Measurements from ENCODE around the gene OPCML. TPM values are rescaled to one million over a fixed set of nuclear protein-coding genes. Genes with fewer than 3 reads are reported as not detected.

The OPCML gene
- total and polyA plus RNA-seq, 2 donors (not counting 1 experiment from before 2014, with no cell fraction given), result not detected

DNA sequence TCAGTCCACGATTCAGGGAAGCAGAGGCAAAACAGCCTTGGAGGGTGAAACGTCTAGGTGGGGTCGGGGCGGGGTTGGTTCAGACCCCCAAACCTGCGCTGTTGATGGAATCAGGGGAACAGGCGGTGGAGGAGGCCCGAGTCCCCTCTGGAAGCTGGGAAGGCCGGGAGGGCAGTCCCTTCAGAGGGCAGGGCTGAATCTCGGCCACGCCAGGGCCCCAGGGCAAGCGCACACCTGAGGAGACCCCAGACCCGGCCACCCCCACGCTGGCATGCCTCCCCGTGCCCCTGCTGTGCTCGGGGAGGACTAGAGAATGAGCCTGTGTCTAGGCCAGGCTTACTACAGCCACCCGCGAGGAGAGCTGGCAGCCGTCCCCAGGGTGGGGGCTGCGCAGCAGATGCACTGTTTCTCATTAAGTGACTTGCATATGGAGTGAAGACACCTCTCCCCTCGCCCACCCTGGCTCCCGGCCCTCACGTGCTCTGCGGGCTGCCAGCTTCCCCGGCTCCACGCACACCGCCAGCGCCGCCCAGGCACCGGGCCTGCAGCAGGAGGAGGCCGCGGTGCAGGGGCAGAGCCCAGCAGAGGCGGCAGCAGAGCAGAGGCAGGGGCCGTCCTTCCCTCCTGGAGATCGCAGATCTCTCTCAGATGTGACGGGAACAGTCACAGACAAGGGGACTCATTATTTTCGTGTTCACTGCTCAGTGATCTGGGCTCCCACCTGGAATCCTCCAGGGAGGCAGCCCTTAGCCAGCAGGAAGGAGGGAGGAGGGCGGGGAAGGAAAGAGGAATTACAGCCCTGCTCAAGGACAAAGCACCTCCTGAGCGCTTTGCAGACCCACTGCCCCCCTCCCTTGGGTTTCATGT is 47.1 kb upstream of the OPCML start:
- CTCF ChIA-PET, result interaction anchor here (0.6 kb wide), 1 partner anchor 23 kb away, joined by 3 read pairs; no protein-coding TSS in a partner anchor
- POLR2A ChIA-PET, result no interaction called here

DNA sequence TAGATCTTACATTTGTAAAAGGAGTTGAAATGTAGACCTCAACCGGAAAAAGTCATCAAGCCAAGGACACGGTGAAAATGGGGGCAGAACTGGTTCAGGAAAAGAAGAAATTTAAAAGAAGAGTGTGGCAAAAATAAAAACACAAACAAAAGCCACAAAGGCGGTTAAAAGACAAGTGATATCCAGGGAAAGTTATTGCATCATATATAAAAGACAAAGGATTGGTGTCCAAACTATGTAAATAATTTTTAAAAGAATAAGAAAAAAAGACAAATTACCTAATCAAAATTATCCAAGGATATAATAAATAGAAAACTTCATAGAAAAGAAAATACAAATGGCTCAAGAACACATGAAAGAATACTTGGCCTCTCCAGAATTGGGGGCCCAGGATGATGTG is 45.1 kb upstream of the OPCML start:
- no CpG with 5 or more reads among the region's 3 CpGs for WGBS (ENCODE audit: insufficient coverage)
- ATAC-seq (ENCODE audit: low read depth), result no peak
- CTCF ChIA-PET, result interaction anchor here (0.6 kb wide), 1 partner anchor 590 kb away, joined by 3 read pairs; no protein-coding TSS in a partner anchor
- TF ChIP-seq, protein P1, sequence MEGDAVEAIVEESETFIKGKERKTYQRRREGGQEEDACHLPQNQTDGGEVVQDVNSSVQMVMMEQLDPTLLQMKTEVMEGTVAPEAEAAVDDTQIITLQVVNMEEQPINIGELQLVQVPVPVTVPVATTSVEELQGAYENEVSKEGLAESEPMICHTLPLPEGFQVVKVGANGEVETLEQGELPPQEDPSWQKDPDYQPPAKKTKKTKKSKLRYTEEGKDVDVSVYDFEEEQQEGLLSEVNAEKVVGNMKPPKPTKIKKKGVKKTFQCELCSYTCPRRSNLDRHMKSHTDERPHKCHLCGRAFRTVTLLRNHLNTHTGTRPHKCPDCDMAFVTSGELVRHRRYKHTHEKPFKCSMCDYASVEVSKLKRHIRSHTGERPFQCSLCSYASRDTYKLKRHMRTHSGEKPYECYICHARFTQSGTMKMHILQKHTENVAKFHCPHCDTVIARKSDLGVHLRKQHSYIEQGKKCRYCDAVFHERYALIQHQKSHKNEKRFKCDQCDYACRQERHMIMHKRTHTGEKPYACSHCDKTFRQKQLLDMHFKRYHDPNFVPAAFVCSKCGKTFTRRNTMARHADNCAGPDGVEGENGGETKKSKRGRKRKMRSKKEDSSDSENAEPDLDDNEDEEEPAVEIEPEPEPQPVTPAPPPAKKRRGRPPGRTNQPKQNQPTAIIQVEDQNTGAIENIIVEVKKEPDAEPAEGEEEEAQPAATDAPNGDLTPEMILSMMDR (IDR thresholded peaks at IDR 0.05), result no peak
- TF ChIP-seq EZH2 (IDR thresholded peaks at IDR 0.05; ENCODE audit: borderline replicate concordance, insufficient read depth, low read depth, low read length, poor library complexity, severe bottlenecking), result no peak
- no peak overlapping the region for H2AFZ ChIP-seq (ENCODE audit: insufficient read depth, low read depth, low read length, poor library complexity, severe bottlenecking)
- H3K4me1 ChIP-seq (ENCODE audit: control insufficient read depth in 2 of 2, insufficient read depth in 2 of 2, low read length in 2 of 2), result no peaks in the 10 kb centered on the region
- no peak overlapping the region for H3K4me3 ChIP-seq (ENCODE audit: control extremely low read depth in 1 of 5, extremely low read depth in 1 of 5, insufficient read depth in 1 of 5, low read depth in 2 of 5, low read length in 4 of 5)
- H3K9me3 Mint-ChIP-seq (ENCODE audit: insufficient read depth), result peaks cover 5% of the 10 kb centered on the region
- no peak overlapping the region for H3K9ac ChIP-seq (ENCODE audit: low read length)
- H3K27me3 Mint-ChIP-seq, result no peaks in the 10 kb centered on the region
- intact Hi-C loops (cut with micrococcal nuclease), result no loop called here
- POLR2A ChIA-PET, result no interaction called here
- H3K36me3 ChIP-seq (replicated peaks in 1 of 2; ENCODE audit: control extremely low read depth in 1 of 2, control insufficient read depth in 1 of 2, extremely low read depth in 1 of 2, insufficient read depth in 2 of 2, low read length in 1 of 2), result no peaks in the 10 kb centered on the region
- no peak overlapping the region for H3K27ac Mint-ChIP-seq
- no peaks in the 10 kb centered on the region for H3K79me2 ChIP-seq (ENCODE audit: control insufficient read depth, insufficient read depth, low read length)
- H3K4me1 Mint-ChIP-seq, result no peaks in the 10 kb centered on the region
- H4K20me1 ChIP-seq (ENCODE audit: control insufficient read depth, insufficient read depth, low read length, poor library complexity, severe bottlenecking), result no peaks in the 10 kb centered on the region
- H3K4me2 ChIP-seq (replicated peaks; ENCODE audit: low read depth, low read length, poor library complexity, severe bottlenecking), result no peak overlapping the region
- no peak overlapping the region for H3K27ac ChIP-seq (ENCODE audit: low read length in 2 of 2)
- H3K9me3 ChIP-seq (ENCODE audit: control extremely low read depth in 1 of 3, control insufficient read depth in 2 of 3, insufficient read depth in 1 of 3, low read length in 2 of 3), result peaks cover 0 to 24% (median 0%) of the 10 kb centered on the region in 3 donors
- no peak for DNase-seq
- H3K4me3 Mint-ChIP-seq, result no peak overlapping the region
- H3K27me3 ChIP-seq (replicated peaks in 1 of 4; ENCODE audit: control extremely low read depth in 1 of 4, control insufficient read depth in 3 of 4, insufficient read depth in 4 of 4, low read length in 3 of 4), result no peaks in the 10 kb centered on the region

More for the DNA sequence above, 47.1 kb upstream of the OPCML start:
- H3K27me3 ChIP-seq (replicated peaks in 1 of 4; ENCODE audit: control extremely low read depth in 1 of 4, control insufficient read depth in 3 of 4, insufficient read depth in 4 of 4, low read length in 3 of 4), result no peaks in the 10 kb centered on the region
- 73% methylated on average over 38 of the region's 38 CpGs for WGBS (ENCODE audit: insufficient coverage)
- H3K27me3 Mint-ChIP-seq, result no peaks in the 10 kb centered on the region
- H3K4me3 Mint-ChIP-seq, result no peak overlapping the region
- no peak for DNase-seq
- no peak overlapping the region for H3K4me3 ChIP-seq (ENCODE audit: control extremely low read depth in 1 of 5, extremely low read depth in 1 of 5, insufficient read depth in 1 of 5, low read depth in 2 of 5, low read length in 4 of 5)
- intact Hi-C loops (cut with micrococcal nuclease), result no loop called here
- no peak overlapping the region for H2AFZ ChIP-seq (ENCODE audit: insufficient read depth, low read depth, low read length, poor library complexity, severe bottlenecking)
- H3K36me3 ChIP-seq (replicated peaks in 1 of 2; ENCODE audit: control extremely low read depth in 1 of 2, control insufficient read depth in 1 of 2, extremely low read depth in 1 of 2, insufficient read depth in 2 of 2, low read length in 1 of 2), result no peaks in the 10 kb centered on the region
- peaks cover 5% of the 10 kb centered on the region for H3K9me3 Mint-ChIP-seq (ENCODE audit: insufficient read depth)
- H3K79me2 ChIP-seq (ENCODE audit: control insufficient read depth, insufficient read depth, low read length), result no peaks in the 10 kb centered on the region
- no peak overlapping the region for H3K27ac ChIP-seq (ENCODE audit: low read length in 2 of 2)
- no peaks in the 10 kb centered on the region for H3K4me1 ChIP-seq (ENCODE audit: control insufficient read depth in 2 of 2, insufficient read depth in 2 of 2, low read length in 2 of 2)
- no peak overlapping the region for H3K4me2 ChIP-seq (replicated peaks; ENCODE audit: low read depth, low read length, poor library complexity, severe bottlenecking)
- no peak overlapping the region for H3K27ac Mint-ChIP-seq
- no peaks in the 10 kb centered on the region for H3K4me1 Mint-ChIP-seq
- H4K20me1 ChIP-seq (ENCODE audit: control insufficient read depth, insufficient read depth, low read length, poor library complexity, severe bottlenecking), result no peaks in the 10 kb centered on the region
- no peak for ATAC-seq (ENCODE audit: low read depth)
- no peak overlapping the region for H3K9ac ChIP-seq (ENCODE audit: low read length)
- peaks cover 0 to 24% (median 0%) of the 10 kb centered on the region in 3 donors for H3K9me3 ChIP-seq (ENCODE audit: control extremely low read depth in 1 of 3, control insufficient read depth in 2 of 3, insufficient read depth in 1 of 3, low read length in 2 of 3)
- TF ChIP-seq EZH2 (IDR thresholded peaks at IDR 0.05; ENCODE audit: borderline replicate concordance, insufficient read depth, low read depth, low read length, poor library complexity, severe bottlenecking), result no peak
